ENCODE results near the gene ARHGEF11.
"Not testable (repeated sequence)": the region's sequence is repeated elsewhere in the genome, so short reads cannot be mapped to it uniquely, and the experiment has no call there.

The ARHGEF11 gene

GRCh38 chr1:157055729-157056128 is 10.2 kb upstream of the ARHGEF11 start:
- DNase-seq (ENCODE audit: low read depth in 2 of 2), result not testable (repeated sequence)

GRCh38 chr1:157050836-157051235 is 5.3 kb upstream of the ARHGEF11 start:
- DNase-seq (ENCODE audit: low read depth in 2 of 2), result no peak

- no peak for DNase-seq (ENCODE audit: low read depth in 2 of 2)
These were observed 1.5 kb upstream of the ARHGEF11 start for GRCh38 chr1:157047062-157047410.

- no peak for DNase-seq (ENCODE audit: low read depth in 2 of 2)
These were observed 1.2 kb downstream of the ARHGEF11 start for GRCh38 chr1:157044326-157044725.

- no peak for DNase-seq (ENCODE audit: low read depth in 2 of 2)
These were observed 1.9 kb downstream of the ARHGEF11 start for GRCh38 chr1:157043685-157044084.

- DNase-seq (ENCODE audit: low read depth in 2 of 2), result no peak
These were observed 2.7 kb downstream of the ARHGEF11 start for GRCh38 chr1:157042846-157043245.

GRCh38 chr1:157040802-157041201 is 4.7 kb downstream of the ARHGEF11 start:
- DNase-seq (ENCODE audit: low read depth in 2 of 2), result no peak

GRCh38 chr1:157035121-157035520 is 10.4 kb downstream of the ARHGEF11 start:
- no peak for DNase-seq (ENCODE audit: low read depth in 2 of 2)

- DNase-seq (ENCODE audit: low read depth in 2 of 2), result no peak
These were observed 11.3 kb downstream of the ARHGEF11 start for GRCh38 chr1:157034137-157034800.

GRCh38 chr1:157033357-157033876 is 12.1 kb downstream of the ARHGEF11 start:
- DNase-seq (ENCODE audit: low read depth in 2 of 2), result no peak

GRCh38 chr1:157032303-157032702 is 13.2 kb downstream of the ARHGEF11 start:
- DNase-seq (ENCODE audit: low read depth in 2 of 2), result no peak

- no peak for DNase-seq (ENCODE audit: low read depth in 2 of 2)
These were observed 14.8 kb downstream of the ARHGEF11 start for GRCh38 chr1:157030728-157031127.

- DNase-seq (ENCODE audit: low read depth in 2 of 2), result no peak
These were observed 16.9 kb downstream of the ARHGEF11 start for GRCh38 chr1:157028674-157029073.

GRCh38 chr1:157025856-157026255 is 19.7 kb downstream of the ARHGEF11 start:
- DNase-seq (ENCODE audit: low read depth in 2 of 2), result no peak

GRCh38 chr1:157025385-157025784 is 20.2 kb downstream of the ARHGEF11 start:
- DNase-seq (ENCODE audit: low read depth in 2 of 2), result no peak

- DNase-seq (ENCODE audit: low read depth in 2 of 2), result no peak
These were observed 23.9 kb downstream of the ARHGEF11 start for GRCh38 chr1:157021688-157022087.

GRCh38 chr1:157019457-157019856 is 26.1 kb downstream of the ARHGEF11 start:
- no peak for DNase-seq (ENCODE audit: low read depth in 2 of 2)

- DNase-seq (ENCODE audit: low read depth in 2 of 2), result no peak
These were observed 33.7 kb downstream of the ARHGEF11 start for GRCh38 chr1:157011845-157012244.

GRCh38 chr1:157008502-157008901 is 37.0 kb downstream of the ARHGEF11 start:
- no peak for DNase-seq (ENCODE audit: low read depth in 2 of 2)

- DNase-seq (ENCODE audit: low read depth in 2 of 2), result no peak
These were observed 38.2 kb downstream of the ARHGEF11 start for GRCh38 chr1:157007306-157007705.

GRCh38 chr1:157006676-157007075 is 38.9 kb downstream of the ARHGEF11 start:
- DNase-seq (ENCODE audit: low read depth in 2 of 2), result no peak

- no peak for DNase-seq (ENCODE audit: low read depth in 2 of 2)
These were observed 39.6 kb downstream of the ARHGEF11 start for GRCh38 chr1:157005965-157006364.

GRCh38 chr1:157004806-157005205 is 40.7 kb downstream of the ARHGEF11 start:
- DNase-seq (ENCODE audit: low read depth in 2 of 2), result no peak

- DNase-seq (ENCODE audit: low read depth in 2 of 2), result no peak
These were observed 41.2 kb downstream of the ARHGEF11 start for GRCh38 chr1:157004327-157004726.
